Fibroblast of skin of left quadriceps (primary cell): ENCODE data around the gene FGD3.
"Not testable (repeated sequence)": the region's sequence is repeated elsewhere in the genome, so short reads cannot be mapped to it uniquely, and the experiment has no call there.

Experiments
- DNase-seq, 2 experiments: peaks; one replicate each; pipeline ENCODE4 v3.0.0-alpha.2; 2013; ENCODE audit warnings: low read depth in 2 of 2

The FGD3 gene

GRCh38 chr9:93005876-93006275 is 58.6 kb downstream of the FGD3 start:
- no peak for DNase-seq

- DNase-seq, result no peak
Observed at GRCh38 chr9:93007529-93008058, 60.3 kb downstream of the FGD3 start.

GRCh38 chr9:93008457-93008856 is 61.1 kb downstream of the FGD3 start:
- no peak for DNase-seq

GRCh38 chr9:93009337-93010015 is 62.2 kb downstream of the FGD3 start:
- no peak for DNase-seq

DNA sequence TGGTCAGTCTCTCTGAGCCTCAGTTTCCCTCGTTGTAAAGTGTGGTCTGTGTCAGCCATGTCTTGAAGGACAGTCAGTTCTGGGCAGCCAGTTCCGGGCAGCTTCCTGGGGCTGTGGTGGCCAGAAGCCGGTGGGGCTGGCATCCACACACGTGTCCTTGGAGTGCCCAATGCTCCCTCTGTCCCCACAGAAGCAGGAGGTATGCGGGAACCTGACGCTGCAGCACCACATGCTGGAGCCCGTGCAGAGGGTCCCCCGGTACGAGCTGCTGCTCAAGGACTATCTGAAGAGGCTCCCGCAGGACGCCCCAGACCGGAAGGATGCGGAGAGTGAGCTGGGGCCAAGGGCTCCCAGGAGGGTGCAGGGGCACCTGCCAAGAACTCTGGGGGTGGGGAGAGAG is 62.7 kb downstream of the FGD3 start:
- no peak for DNase-seq

DNA sequence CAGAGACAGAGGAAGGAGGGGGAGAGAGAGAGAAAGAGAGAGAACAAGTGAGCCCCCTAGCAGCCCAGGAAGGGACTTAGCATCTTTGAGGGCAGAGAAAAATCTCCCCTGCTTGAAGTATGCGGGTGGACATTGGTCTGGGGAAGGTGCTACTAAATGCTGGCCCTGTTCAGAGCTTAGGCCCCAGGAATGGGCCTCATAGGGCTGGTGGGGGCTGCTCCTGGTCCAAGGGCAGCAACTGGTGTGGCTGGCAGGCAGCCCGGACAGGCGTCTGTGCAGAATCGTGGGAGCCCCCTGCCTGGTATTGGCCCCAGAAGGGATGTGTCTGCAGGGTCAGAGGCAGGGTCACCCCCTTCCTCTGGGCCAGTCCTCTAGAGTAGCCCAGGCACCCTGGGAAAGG is 63.4 kb downstream of the FGD3 start:
- DNase-seq, result no peak

DNA sequence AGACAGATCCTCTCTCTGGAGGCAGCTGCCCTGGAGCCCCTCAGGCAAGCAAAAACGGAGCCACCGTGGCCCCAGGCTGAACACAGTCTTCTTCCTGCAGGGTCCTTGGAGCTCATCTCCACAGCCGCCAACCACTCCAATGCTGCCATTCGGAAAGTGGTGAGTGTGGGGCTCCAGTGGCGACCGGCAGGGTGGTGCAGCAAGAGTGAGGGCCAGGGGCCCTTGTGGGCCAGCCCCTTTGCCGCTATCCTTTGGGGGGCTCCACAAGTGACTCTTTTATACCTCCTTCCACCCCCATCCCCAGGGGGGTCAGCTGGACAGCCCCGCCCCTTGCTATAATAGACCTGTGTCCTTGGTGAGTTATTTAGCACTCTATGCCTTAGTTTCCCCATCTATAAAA is 63.8 kb downstream of the FGD3 start:
- no peak for DNase-seq

DNA sequence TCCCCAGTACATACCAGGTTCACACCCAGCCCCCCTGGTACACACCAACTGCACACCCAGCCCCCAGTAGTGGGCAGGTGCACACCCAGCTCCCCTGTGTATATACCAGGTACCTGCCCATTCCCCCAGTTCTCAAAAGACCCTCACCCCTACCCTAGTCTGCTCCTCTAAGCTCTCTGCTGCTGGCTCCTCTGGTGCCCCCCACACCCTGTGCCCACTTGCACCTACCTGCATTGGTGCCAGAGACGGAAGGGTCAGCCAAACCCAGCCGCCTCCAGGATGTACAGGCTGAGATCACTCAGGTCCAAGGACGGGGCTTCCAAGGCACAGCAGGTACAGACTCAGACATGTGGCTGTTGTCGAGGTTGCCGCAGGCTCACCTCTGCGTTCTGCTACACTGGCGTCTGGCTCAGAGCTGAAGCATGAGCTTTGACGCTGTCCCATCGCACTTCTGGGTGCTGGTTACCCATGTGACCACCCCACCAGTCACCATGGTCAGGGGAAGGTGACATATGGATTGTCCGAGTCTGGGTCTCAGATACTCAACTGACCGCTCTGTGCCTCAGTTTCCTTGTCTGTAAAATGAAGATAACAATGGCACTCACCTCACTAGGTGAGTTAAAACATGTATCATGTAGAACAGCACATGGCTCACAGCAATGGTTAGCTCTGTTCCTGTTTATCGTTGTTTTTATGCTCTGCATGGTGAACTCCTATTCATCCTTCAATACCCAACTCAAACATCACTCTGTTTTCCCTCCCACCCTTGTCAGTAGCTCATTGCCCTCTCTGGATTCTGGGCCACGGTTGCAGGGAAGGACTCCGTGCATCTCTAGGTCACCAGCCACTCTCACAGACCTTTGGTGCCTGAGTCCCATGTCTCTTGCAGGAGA is 65.9 kb downstream of the FGD3 start:
- no peak for DNase-seq

GRCh38 chr9:93013856-93014582 is 66.7 kb downstream of the FGD3 start:
- no peak for DNase-seq

DNA sequence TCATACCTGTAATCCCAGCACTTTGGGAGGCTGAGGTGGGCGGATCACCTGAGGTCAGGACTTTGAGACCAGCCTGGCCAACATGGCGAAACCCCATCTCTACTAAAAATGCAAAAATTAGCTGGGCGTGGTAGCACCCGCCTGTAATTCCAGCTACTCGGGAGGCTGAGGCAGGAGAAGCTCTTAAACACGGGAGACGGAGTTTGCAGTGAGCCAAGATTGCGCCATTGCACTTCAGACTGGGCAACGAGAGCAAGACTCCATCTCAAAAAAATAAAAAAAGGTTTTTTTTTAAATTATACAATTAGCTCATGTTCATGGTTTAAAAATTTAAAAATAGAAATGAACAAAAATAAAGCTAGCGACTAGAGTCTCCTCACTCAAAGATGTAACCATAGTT is 67.9 kb downstream of the FGD3 start:
- DNase-seq, result not testable (repeated sequence)

GRCh38 chr9:93017621-93018020 is 70.3 kb downstream of the FGD3 start:
- no peak for DNase-seq

DNA sequence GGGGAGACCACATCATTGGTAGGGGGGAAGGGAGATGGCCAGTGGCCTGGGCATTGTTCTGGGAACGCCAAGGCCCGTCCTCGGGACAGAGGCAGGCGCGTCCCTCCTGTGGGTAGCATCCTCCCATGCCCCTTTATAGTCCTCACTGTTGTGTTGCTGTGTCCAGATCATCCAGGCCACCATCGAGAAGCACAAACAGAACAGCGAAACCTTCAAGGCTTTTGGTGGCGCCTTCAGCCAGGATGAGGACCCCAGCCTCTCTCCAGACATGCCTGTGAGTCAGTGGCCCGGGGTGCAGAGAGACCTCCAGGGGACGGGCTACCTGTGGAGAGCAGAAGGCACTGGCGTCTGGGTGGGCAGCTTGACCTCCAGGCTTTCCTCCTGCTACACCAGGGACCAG is 72.8 kb downstream of the FGD3 start:
- DNase-seq, result no peak

DNA sequence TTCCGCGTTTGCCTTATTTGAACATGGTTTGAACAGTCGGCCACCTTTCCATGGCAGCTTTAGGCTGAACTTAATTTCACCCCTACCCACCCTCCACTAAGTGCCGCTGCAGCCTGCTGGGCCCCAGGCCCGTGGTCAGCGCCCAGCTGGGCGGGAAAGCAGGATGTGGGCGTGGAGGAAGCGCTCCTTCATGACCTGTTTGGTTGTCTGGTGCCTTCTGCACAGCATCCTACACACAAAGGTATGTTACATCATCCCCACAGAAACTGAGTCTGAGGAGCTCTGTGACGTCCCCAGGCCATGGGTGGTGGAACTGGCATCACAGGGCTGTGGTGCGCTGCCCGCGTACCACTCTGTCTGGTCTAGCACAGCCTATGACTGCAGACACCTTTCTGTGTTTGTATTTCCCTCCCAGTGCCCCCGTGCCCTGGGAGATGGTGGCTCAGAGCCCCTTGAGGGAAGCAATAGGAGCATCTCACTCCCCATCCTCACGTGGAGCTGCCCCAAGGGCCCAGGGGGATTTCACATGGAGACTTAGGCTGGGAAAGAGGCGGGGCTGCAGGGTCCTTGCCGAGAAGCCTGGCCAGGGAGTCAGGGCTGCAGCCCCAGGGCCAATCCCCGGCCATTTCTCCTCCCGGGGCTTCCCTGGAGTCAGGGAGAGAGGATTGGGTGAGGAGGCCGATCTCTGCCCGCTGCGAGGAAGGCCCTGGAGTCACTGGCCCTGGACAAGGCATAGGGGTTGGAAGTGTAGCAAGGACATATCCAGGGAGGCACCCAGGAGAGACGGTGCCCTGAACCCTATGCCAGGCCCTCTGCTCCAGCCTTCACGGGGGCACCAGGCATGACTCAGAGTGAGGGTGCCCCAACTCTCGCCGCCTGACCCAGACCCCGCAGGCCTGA is 73.7 kb downstream of the FGD3 start:
- no peak for DNase-seq

GRCh38 chr9:93022066-93022465 is 74.7 kb downstream of the FGD3 start:
- DNase-seq, result no peak

DNA sequence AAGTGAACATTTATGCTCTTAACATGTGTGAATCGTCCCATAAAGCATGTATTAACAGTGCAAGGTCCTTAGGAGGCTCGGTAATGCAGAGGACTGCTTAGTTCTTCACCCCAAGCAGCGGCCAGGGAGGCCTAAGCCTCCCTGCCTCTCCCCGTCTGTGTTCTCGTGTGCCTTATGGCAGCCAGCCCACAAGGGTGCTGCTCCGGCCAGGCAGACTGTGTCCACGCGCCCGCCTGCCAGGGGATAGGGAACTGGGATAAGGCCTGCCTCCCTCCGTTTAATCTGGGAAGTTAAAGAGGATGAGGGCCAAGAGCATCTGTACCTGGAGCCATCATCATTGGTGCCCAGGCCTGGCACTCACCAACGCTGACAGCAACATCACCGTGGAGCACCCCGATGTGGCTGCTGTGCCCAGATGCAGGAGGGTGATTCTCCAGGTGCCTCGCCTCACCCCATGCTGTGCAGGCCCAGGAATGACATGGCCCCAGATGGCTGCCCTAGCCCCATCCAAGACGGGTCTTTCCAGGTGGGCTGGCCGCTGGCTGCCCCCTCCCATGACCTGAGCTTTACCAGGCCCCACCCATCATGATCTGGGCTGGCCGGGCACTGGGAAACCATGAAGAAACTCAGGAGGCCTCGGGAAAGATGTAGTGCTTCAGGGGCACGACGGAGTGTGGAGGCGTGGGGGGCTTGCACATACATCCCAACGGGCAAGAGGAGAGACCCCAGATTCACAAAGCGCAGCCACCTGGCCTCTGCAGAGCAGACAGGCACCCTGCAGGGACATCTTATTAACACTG is 75.6 kb downstream of the FGD3 start:
- DNase-seq, result no peak

DNA sequence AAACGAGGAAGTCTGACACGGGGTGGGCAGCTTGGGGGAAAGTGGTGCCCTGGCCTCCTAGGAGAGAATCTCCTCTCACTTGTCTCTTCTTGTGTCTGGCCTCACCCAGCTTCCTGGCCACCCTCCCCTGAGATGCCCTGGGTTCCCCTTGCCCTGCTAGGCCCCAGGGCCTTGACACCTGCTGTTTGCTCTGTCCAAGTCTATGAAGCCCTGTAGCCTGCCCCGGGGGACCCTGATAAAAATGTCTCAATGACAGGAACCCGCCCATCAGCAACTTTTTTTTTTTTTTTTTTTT is 76.1 kb downstream of the FGD3 start:
- no peak for DNase-seq

- DNase-seq, result no peak
Observed at GRCh38 chr9:93024646-93024910, 77.3 kb downstream of the FGD3 start.

GRCh38 chr9:93024986-93025630 is 77.8 kb downstream of the FGD3 start:
- no peak for DNase-seq

- no peak for DNase-seq
Observed at GRCh38 chr9:93025736-93026135, 78.4 kb downstream of the FGD3 start.

- DNase-seq, result no peak
Observed at GRCh38 chr9:93026640-93027039, 79.3 kb downstream of the FGD3 start.
